GM21526 (cell line): ENCODE data around the gene GARNL3.

ENCODE experiments used
- ATAC-seq: cut with Tn5 transposase; IDR thresholded peaks from one replicate; pipeline ENCODE4 v1.9.1; 2021; ENCODE audit warnings: moderate library complexity; ENCODE audit not compliant: unreplicated experiment, low FRiP score

GARNL3 gene

DNA sequence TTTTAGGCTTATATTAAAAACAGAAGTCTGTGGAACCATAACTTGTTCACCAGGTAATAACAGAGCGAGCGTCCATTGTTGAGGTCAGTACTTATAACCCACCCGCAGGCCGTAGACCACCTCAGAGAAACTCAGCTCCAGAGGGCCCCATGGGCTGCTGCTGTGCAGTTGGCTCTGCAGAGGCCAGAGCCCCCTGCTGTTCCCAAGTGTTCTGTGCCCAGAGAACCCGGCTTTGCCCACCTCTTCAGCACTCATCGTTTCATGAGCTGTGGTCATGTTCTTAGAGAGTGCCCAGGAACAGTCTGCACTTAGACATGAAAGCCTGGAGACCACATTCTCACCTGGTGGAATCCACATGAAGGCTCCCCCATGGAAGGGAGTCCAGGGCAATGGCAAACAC lies 82.0 kb downstream of the GARNL3 start:
- ATAC-seq: no peak

DNA sequence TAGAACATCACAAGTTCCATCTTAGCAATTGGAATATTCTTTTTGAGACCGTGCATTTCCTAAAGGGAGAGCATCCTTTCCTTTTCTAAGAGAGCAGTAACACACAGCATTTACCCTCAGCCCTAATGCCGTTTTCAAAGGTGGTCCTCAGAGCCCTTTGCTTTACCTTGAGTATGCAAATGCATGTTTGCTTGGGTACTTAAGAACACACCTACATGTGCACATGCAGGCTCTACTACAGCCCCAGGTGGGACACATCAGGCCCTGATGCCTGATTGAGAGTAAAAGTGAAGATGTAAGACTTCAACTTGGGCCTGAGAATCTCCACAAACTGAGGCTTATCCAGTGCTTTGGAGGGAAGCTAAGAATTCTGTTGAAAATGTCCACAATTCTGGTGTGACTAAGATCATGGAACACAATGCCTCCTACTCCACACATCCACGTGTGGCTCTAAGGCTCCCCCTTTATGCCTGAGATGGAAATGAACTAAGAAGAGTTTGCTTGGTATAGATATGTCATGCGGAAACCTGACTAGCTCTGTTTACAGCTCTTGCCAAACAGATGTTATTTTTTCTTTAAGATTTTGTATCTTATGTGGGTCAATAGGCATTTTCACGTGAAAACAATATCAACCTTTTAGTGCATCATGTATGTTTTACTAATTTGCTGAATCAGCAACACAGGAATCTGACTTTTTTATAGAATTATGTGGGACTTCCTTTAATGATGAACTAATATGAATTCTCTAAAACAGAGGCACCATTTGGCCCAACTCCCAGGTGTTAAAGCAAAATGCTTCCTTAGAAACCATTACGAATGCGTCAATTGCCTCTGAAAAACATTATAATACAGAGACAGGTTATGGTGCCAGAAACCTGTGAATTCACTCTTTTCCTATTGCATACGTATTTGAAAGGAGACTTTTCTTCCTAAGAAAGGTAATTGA lies 83.5 kb downstream of the GARNL3 start:
- no peak for ATAC-seq

DNA sequence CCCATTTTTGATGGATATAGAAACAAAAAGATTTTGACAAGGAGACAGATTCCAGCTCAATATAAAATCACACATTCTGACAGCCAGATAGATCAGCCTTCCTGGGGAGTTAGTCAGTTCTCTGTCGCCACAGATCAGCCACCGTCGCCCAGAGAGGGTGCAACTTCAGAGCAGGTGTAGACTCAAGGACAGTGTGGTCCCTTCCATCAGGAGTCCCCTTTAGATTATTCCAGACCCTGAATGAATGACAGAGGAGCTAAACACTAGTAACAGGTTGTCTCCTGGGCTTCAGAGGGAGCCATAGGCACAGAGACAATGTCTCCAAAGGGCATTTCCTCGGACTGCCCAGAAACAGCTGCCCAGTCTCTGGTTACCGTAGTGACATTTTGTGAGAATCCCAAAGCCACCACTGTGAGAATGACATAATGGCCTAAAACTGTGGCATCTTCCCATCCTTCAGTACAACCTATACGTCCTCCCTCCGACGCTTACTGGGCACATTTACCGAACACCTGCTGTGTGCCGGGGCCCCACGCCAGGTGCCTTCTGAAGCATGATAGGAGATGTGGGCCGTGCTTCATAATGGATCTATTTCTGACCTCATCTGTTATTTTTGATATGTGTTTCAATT lies 85.0 kb downstream of the GARNL3 start:
- no peak for ATAC-seq

DNA sequence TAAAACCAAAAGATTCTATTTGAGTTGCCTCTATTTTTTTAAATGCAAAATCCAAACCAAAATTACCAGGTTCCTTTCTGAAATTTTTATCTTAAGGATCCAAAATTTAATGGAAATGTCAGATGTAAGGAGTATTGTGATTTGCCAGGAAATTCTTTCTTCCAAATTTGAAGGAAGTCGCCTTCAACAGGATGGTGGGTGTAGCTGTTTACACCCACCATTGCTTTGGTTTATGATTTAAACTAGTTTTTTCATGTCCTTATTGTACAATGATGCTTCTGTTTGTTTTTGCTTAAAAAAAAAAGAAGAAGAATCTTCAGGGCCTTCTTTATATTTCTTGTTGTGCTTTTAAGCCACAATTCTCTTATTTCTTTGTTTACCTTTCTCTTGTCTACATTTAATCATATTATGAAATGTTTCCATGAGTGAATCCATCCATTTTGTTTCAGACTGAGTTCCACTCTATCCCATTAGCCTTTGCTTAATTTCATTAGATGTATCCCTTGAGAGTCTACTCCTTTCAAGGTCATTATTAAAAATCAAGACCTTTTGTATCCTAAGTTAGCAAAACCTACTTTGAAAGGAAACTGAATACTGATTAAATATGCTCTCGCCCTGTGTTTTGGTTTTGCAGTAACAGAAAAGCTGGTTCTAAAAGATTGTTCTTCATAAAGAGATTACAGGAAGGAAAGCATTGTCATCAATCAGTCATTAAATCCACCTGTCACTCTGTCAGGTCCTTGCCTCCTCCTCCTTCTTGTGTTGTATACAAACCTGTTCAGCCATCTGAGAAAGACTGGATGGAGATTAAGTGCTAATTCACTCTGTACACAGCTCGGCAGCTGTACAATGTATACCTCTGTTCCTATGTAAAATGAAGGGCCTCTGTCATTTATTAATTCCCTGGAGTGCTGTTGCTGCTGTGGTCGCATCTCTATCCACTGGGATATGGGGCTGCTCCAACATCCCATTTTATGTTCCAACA lies 86.9 kb downstream of the GARNL3 start:
- no peak for ATAC-seq

DNA sequence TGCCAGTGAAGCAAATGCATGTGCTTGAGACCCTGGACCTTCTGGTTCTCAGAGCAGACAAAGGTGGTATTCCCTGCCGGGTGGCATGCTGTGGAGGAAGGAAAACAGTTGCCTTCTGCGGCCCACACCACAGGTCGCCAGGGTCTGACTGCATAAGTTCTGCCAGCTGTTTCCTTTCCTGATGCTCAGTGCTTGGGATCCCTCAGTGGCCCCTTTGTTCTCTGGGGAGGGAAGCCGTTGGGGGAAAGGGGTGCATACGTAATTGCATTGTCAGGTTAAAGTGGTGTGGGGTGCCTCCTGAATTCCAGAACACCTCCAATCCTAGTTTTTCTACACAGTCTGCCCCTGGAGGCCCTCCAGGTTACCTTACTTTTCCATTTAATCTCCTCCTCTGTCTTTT lies 89.3 kb downstream of the GARNL3 start:
- no peak for ATAC-seq

DNA sequence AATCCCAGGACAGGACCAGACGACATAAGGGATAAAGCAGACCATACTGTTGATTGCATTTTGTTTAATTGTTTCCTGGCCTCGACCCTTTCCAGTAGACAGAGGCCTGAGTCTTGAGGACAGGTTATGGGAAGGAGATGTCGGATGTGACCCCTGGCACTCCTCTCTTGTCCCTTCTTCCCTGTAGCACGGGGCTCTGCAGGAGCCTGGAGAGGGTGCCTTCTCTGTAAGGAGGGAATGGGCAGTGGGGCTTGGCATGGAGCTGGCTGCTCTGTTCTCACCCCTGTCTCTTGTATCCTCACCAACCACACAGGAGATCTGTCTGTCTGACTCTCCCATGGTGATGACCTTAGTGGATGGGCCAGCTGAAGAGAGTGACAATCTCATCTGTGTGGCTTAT lies 92.3 kb downstream of the GARNL3 start:
- ATAC-seq: no peak

DNA sequence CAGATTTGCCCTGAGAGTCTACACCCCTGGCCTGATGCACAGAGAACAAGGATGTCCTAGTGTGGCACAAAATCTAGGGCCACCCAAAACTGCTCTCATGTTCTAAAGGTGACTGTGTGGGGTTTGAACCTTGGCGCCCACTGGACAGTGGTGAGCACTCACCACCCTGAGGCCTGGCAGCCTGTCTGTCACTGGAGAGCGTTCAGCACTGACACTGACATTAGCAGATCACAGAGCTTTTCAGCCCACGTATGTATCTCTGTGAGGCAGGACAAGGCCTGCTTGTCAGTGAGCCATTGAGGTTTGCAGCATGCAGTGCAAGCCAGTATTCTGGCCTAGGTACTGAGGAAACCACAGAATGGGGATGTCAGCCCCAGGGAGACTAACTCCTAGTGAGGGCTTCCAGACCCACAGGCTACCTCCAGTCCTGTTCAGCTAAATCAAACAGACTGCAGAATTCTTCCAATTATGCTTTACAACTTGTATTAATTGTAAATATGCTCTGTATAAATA lies 93.5 kb downstream of the GARNL3 start:
- ATAC-seq: no peak

DNA sequence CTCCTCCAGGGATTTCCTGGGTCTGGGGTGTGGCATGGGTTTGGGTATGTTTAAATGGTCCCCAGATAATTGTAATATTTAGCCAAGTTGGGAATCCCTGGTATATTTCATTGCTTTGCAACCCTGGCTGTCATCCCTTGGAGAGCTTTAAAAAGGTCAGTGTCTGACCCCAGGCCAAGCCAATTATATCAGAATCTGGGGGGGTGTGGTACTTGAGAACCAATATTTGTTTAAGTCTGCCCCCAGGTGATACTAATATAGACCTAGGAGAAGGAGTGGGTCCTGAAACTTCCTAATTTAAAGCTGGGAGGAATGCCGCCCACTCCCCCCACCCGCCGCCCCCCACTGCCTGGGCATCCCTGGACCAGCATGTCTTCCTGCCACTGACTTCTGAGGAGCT lies 94.2 kb downstream of the GARNL3 start:
- no peak for ATAC-seq

DNA sequence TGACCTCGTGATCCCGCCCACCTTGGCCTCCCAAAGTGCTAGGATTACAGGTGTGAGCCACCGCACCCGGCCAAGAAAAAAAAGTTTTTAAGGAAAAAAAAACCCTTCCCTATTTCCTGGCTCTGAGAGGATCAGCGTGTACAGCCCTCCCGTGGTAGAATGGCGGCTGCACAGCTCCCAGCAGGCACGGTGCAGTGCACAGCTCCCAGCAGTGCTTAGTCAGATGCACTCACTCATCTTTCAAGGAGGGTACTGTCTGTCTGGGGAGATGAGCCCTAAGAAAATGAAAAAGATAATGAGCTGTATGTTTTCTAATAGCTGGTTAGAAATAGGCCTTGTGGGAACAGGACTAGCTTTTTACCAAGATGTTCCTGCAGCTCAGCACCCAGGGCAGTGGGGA lies 95.7 kb downstream of the GARNL3 start:
- ATAC-seq: no peak

DNA sequence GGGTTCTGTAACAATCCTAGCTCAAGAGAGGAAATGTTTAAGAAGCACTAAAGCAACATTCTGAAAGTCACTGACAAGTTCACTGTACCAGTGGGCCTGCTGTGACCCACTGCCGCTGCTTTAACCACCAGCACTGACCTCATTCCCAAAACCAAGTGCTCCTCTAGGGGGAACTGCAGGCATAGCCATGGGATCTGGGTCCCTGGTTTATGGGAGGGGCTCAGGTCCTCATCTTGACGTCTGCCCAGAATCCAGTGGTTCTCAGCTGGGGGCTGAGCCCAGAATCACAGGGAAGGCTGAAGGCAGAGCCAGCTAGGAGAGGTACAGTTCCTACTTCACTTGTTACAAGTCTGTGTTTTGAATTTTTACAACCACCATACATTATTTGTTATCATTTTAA lies 96.3 kb downstream of the GARNL3 start:
- ATAC-seq: no peak

DNA sequence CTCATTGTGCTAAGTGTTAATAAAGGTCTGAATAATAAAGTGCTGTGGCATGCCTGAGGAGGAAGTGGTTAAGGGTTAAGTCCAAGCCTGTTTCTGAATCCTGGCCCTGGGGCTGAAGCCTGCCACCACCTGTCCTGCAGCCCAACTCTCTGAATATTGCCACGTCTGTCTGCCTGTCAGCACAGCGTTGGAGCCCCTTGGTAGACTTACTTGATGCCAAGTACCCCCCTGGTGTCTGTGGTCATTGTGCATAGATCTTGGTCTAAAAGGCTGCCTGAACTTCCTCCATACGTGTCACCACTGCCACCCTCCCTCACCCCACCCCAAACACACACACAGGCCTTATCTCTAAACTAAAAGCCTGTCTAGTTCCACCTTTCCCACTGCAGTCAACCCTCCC lies 97.0 kb downstream of the GARNL3 start:
- no peak for ATAC-seq

DNA sequence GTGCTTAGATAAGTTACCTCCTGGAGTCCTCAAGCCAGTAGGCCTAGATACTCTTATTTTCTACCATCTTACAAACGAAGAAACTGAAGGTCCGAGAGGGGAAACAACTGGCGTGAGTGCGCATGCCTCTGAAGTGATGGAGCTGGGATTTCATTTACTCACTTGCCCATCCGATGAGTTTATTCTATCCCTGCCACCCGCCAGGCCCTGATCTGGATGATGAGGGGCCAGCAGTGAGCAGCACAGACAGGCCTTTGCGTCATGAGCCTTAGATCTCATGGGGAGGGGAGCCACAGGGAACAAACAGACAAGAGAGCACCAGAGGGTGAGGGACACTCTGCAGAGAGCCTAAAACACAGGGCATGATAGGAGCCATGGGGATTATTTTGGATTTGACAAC lies 98.3 kb downstream of the GARNL3 start:
- ATAC-seq: no peak

DNA sequence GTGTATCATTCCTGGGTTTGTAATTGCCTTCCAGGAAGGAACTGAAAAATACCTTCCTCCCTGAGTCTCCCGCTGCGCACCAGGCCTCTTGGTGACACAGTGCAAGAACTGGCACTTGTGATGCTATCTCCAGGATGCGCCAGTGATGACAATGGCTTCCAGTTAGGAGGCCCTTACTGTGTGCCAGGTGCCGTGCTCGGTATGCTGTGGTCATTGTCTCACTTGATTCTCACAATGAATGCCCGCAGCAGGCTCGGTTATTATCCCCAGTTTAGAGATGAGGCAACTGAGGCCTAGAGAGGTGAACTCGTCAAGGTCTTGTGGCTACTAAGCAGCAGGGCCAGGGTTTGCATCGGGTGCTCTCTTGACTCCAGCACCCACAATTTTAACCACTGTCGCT lies 100.9 kb downstream of the GARNL3 start:
- no peak for ATAC-seq

DNA sequence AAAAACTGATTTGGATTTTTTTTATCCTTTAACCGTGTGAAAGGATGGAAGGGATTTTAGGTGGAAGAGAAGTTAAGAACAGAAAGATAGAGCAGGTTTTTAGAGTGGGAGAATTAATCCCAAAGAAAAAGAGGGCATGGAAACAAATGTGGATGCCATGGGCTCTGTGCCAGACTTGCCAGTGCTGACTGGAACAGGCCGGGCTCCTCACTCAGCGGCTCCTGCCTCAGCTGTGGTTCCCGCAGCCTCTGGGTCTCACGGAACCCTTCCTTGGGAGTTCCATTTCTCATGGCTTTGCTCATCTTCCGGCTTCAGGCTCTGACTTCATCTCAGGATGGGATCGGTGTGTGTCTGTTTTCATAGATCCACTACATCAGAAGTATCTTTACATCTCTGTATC lies 102.0 kb downstream of the GARNL3 start:
- no peak for ATAC-seq

DNA sequence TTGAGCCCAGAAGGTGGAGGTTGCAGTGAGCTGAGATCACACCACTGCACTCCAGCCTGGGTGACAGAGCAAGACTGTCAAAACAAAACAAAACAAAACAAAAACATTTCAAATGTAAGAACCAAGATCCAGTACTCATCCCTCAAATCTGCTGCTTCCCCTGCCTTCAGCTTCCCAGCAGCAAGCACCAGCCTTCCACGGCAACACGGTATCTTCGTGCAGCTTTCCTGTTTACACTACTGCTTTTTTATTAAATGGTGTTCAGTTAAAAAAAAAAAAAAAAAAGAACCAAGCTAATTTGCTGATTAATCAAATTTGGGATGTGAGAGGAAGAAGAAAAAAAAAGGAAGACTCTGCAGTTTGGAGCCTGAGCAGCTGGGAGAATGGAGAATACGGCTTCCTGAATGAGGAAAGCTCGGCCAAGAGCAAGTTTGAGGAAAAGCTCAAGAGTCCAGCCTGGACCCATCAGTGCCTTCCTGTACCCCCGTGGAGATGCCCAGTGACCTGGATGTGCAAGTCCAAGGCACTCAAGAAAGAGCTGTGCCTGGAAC lies 104.4 kb downstream of the GARNL3 start:
- no peak for ATAC-seq

DNA sequence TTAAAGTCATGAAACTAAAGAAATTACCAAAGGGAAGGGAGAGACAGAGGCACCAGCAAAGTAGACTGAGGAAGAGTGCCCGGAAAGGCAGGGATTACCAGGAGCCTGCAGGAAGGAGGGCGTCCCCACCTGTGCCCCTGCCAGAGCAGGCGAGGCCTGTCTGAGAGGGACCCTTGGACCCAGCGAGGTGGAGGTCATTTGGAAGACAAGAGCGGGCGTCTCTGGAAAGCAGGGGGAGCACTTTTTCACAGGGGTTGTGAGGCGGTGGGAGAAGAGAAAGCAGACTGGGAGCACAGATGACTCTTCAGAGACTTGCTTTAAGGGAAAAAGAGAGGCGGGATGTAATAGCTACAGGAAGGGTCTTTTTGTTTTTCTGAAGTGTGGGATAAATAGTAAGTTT lies 104.9 kb downstream of the GARNL3 start:
- ATAC-seq: no peak

DNA sequence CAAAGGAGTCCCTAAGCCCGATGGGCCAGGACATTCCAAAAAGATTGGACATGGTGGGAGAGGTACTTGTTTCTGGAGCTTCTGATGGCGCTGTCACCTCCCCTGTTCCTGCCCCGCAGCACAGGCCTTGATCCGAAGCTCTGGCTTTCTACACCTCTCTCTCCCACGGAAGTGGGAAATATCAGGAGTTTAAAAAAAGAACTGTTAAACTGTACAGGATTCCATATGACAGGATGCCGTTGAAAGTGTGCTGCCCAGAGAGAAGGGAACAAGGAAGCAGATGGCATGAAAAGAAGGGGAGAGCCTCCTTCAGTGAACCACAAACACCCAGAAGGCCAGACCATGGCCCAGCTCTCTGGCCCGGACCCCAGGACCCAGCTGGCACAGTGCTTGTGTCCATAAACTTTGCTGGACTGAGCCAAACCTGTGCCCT lies 105.6 kb downstream of the GARNL3 start:
- no peak for ATAC-seq

DNA sequence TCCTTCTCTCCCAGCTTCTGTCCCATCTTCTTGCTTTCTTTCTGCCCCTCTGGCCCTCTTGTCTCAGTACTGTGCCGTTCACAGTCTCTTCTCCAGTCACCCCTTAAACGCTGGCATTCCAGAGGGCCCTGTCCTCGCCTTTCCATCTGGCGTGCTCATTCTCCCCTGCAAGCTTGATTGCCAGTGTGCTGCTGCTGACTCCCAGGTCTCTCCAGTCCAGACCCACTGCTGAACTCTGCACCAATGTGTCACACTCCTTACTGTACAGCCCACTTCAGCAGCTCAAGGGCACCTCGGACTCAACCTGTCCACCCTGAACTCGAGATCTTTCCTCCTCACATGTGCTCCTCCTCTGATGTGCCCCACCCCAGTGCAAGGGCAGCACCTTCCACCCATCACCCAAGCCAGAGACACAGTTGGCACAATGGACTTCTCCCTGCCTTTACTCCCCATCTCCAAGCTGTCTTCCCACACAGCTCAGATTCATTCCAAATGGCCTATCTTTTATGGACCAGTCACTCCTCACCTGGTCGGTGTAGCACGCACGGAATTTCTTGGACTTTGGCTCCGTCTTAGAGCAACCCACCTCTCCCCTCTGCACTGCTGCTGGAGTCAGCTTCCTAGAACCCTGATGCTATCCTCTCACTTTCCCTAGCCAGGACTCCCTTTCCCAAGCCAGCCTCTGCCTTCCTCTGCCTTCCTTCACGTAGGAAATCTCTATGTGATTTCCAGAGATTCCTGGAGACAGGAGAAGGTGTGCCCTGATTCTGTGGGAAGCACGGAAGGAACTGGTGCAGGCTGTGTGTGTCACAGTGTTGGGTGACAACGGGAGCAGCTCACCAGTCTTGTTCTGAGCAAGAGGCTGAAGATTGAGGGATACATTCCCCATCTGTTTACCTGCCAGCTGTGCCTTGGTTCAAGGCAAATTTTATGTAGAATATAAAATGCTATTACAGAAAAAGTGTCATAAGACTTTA lies 106.4 kb downstream of the GARNL3 start:
- ATAC-seq: no peak

DNA sequence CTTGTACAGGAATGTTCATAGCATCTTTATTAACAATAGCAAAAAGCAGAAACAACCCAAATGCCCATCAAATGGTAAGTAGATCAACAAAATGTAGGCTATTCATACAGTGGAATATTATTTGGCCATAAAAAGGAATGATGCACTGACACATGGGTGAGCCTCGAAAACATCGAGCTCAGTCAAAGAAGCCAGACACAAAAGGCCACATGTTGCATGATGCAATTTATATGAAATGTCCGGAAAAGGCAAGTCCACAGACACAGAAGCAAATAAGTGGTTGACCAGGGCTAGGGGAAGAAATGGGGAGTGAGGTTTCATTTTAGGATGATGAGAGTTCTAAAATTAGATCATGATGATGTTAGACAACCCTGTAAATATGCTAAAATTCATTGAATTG lies 115.9 kb downstream of the GARNL3 start:
- no peak for ATAC-seq
